Cerebellar cortex (tissue), 1 donor: ENCODE data around the gene RIMBP2.
"Not testable (repeated sequence)": the region's sequence is repeated elsewhere in the genome, so short reads cannot be mapped to it uniquely, and the experiment has no call there.

Experiments
- DNase-seq: peaks from one replicate; pipeline ENCODE4 v3.0.0-alpha.2; 2015; ENCODE audit warnings: low spot score

The RIMBP2 gene

GRCh38 chr12:130705178-130705822 lies 10.8 kb downstream of the RIMBP2 start:
- no peak for DNase-seq

GRCh38 chr12:130704606-130705005 lies 11.5 kb downstream of the RIMBP2 start:
- no peak for DNase-seq

- DNase-seq, result peak; percentile 71
Measured at GRCh38 chr12:130703733-130704375, 12.2 kb downstream of the RIMBP2 start.

GRCh38 chr12:130702966-130703732 lies 12.9 kb downstream of the RIMBP2 start:
- peak; percentile 94 for DNase-seq

GRCh38 chr12:130701402-130701744 lies 14.7 kb downstream of the RIMBP2 start:
- DNase-seq, result no peak

GRCh38 chr12:130700492-130701401 lies 15.4 kb downstream of the RIMBP2 start:
- no peak for DNase-seq

- DNase-seq, result no peak
Measured at GRCh38 chr12:130698106-130698505, 18.0 kb downstream of the RIMBP2 start.

- no peak for DNase-seq
Measured at GRCh38 chr12:130696379-130697100, 19.6 kb downstream of the RIMBP2 start.

GRCh38 chr12:130695061-130695460 lies 21.0 kb downstream of the RIMBP2 start:
- no peak for DNase-seq

GRCh38 chr12:130689408-130690405 lies 26.4 kb downstream of the RIMBP2 start:
- peak; percentile 26 for DNase-seq

- DNase-seq, result not testable (repeated sequence)
Measured at GRCh38 chr12:130688999-130689398, 27.1 kb downstream of the RIMBP2 start.

- no peak for DNase-seq
Measured at GRCh38 chr12:130687796-130688778, 28.0 kb downstream of the RIMBP2 start.

- no peak for DNase-seq
Measured at GRCh38 chr12:130687190-130687589, 28.9 kb downstream of the RIMBP2 start.

- peak; percentile 81 for DNase-seq
Measured at GRCh38 chr12:130686511-130686991, 29.5 kb downstream of the RIMBP2 start.

- DNase-seq, result no peak
Measured at GRCh38 chr12:130685850-130686249, 30.2 kb downstream of the RIMBP2 start.

GRCh38 chr12:130685250-130685787 lies 30.8 kb downstream of the RIMBP2 start:
- DNase-seq, result no peak

- no peak for DNase-seq
Measured at GRCh38 chr12:130683811-130684210, 32.3 kb downstream of the RIMBP2 start.

- DNase-seq, result no peak
Measured at GRCh38 chr12:130683080-130683479, 33.0 kb downstream of the RIMBP2 start.
